Activated T-helper 17 cell treated with anti-CD3 and anti-CD28 coated beads, Interleukin-2, amount 50 U/mL, for 72 hours (primary cell): ENCODE data around the gene ST14. TPM values are rescaled to one million over a fixed set of nuclear protein-coding genes. Genes with fewer than 3 reads are reported as not detected.
A peak's percentile ranks its signal among the peaks of the same experiment; 100 is the strongest.
"Not testable (repeated sequence)": the region's sequence is repeated elsewhere in the genome, so short reads cannot be mapped to it uniquely, and the experiment has no call there.

ENCODE experiments used
- ATAC-seq: fragments of 150-1000 bp; cut with Tn5 transposase; replicated peaks from 2 replicates; pipeline ENCODE4 v1.10.0; 2021; ENCODE audit warnings: mild to moderate bottlenecking, moderate library complexity
- H3K27ac Mint-ChIP-seq: one replicate; pipeline ENCODE4 v1.8.0; 2022; ENCODE audit warnings: mixed read lengths
- H3K27me3 Mint-ChIP-seq: one replicate; pipeline ENCODE4 v1.8.0; 2022; ENCODE audit warnings: mixed read lengths
- H3K36me3 Mint-ChIP-seq: one replicate; pipeline ENCODE4 v1.8.0; 2022; ENCODE audit warnings: low read depth, mild to moderate bottlenecking, mixed read lengths
- H3K4me1 Mint-ChIP-seq: one replicate; pipeline ENCODE4 v1.8.0; 2022; ENCODE audit warnings: mixed read lengths
- H3K4me3 Mint-ChIP-seq: one replicate; pipeline ENCODE4 v1.8.0; 2022; ENCODE audit warnings: mild to moderate bottlenecking, mixed read lengths
- H3K9me3 Mint-ChIP-seq: one replicate; pipeline ENCODE4 v1.8.0; 2022; ENCODE audit warnings: mixed read lengths
- total RNA-seq, 2 donors: library from RNA; stranded (reverse); gene quantifications; one replicate each; pipeline ENCODE4 v1.2.3, GENCODE V29; 2022

Gene ST14
- total RNA-seq, 2 donors from 2014 or later: 0.09 TPM; not detected in 1

DNA sequence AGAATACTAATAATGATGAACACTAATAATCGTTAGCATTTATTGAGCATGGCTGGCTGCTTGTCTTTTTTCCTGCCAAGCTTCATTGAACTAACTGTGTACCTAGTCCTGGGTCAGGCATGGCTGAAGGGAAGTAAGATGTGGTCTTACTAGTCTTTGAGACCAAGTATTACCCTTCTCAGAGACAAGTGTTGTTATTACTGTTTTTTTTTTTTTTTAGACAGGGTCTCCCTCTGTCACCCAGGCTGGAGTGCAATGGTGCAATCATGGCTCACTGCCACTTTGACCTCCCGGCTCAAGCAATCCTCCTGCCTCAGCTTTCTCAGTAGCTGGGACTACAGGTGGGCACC, 4.6 kb downstream of the ST14 start:
- Mint-ChIP-seq H3K36me3 (no peaks in the 10 kb centered on the region), H3K9me3 (no peaks in the 10 kb centered on the region), H3K27me3 (peaks cover 44% of the 10 kb centered on the region), H3K4me1 (peaks cover 6% of the 10 kb centered on the region), H3K4me3 (no peak overlapping the region), H3K27ac (no peak overlapping the region)
- no peak for ATAC-seq

- H3K27me3 Mint-ChIP-seq: peaks cover 45% of the 10 kb centered on the region
These were observed 6.2 kb downstream of the ST14 start for GRCh38 chr11:130165601-130166456.

DNA sequence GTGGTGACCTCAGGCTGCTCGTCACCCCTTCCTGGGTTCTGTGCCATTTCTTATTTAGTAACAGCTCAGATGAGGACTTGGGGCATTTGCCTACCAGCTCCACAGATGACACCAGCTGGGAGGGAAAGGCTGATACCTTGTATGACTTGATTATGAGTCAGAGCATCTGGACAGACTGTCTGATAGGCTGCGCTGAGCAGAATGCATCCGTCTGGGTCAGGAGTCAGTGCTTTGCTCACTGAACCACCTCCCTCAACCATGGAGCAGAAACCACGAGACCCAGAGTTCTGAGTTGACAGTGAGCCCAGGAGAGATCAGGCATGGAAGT, 6.8 kb downstream of the ST14 start:
- Mint-ChIP-seq H3K4me3 (no peak overlapping the region), H3K36me3 (no peaks in the 10 kb centered on the region), H3K9me3 (no peaks in the 10 kb centered on the region), H3K27me3 (peaks cover 41% of the 10 kb centered on the region), H3K27ac (no peak overlapping the region), H3K4me1 (peaks cover 3% of the 10 kb centered on the region)
- ATAC-seq: peak; percentile 87

More at GRCh38 chr11:130165601-130166456, 6.2 kb downstream of the ST14 start:
- H3K36me3 Mint-ChIP-seq: no peaks in the 10 kb centered on the region
- ATAC-seq: no peak
- H3K4me3 Mint-ChIP-seq: no peak overlapping the region
- peaks cover 5% of the 10 kb centered on the region for H3K4me1 Mint-ChIP-seq
- no peaks in the 10 kb centered on the region for H3K9me3 Mint-ChIP-seq
- no peak overlapping the region for H3K27ac Mint-ChIP-seq

GRCh38 chr11:130167146-130167545, 7.6 kb downstream of the ST14 start:
- H3K4me3 Mint-ChIP-seq: no peak overlapping the region
- H3K27ac Mint-ChIP-seq: no peak overlapping the region
- no peaks in the 10 kb centered on the region for H3K36me3 Mint-ChIP-seq
- no peaks in the 10 kb centered on the region for H3K4me1 Mint-ChIP-seq
- peaks cover 34% of the 10 kb centered on the region for H3K27me3 Mint-ChIP-seq
- H3K9me3 Mint-ChIP-seq: no peaks in the 10 kb centered on the region
- no peak for ATAC-seq

DNA sequence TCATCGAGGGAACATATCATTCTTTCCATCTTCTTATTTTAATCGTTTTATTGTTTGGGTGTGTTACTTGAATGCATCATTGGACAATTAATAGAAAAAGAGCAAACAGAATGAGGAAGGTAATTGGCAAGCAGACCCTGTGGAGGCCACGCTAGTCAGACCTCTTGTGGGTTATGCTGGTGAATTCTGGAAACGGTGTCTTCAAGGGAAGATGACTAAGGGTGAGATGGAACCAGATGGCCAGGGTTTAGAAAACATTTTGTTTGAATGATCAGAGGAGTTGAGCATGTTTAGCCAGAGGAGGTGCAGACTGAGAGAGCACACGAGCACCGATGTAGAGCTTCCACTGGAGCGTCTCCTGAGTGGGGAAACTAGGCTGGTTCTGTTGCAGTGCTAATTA, 8.5 kb downstream of the ST14 start:
- Mint-ChIP-seq H3K27ac (no peak overlapping the region), H3K36me3 (no peaks in the 10 kb centered on the region), H3K4me3 (no peak overlapping the region), H3K4me1 (no peaks in the 10 kb centered on the region), H3K27me3 (peaks cover 26% of the 10 kb centered on the region), H3K9me3 (no peaks in the 10 kb centered on the region)
- no peak for ATAC-seq

- no peak for ATAC-seq
- no peaks in the 10 kb centered on the region for H3K4me1 Mint-ChIP-seq
- peaks cover 4% of the 10 kb centered on the region for H3K9me3 Mint-ChIP-seq
- H3K36me3 Mint-ChIP-seq: no peaks in the 10 kb centered on the region
- H3K27ac Mint-ChIP-seq: no peak overlapping the region
- H3K4me3 Mint-ChIP-seq: no peak overlapping the region
- peaks cover 30% of the 10 kb centered on the region for H3K27me3 Mint-ChIP-seq
These were observed 10.8 kb downstream of the ST14 start for GRCh38 chr11:130170345-130170744.

- Mint-ChIP-seq H3K27me3 (peaks cover 24% of the 10 kb centered on the region), H3K27ac (no peak overlapping the region), H3K4me1 (no peaks in the 10 kb centered on the region), H3K4me3 (no peak overlapping the region), H3K36me3 (no peaks in the 10 kb centered on the region), H3K9me3 (peaks cover 4% of the 10 kb centered on the region)
- no peak for ATAC-seq
These were observed 12.0 kb downstream of the ST14 start for GRCh38 chr11:130171534-130171933.

DNA sequence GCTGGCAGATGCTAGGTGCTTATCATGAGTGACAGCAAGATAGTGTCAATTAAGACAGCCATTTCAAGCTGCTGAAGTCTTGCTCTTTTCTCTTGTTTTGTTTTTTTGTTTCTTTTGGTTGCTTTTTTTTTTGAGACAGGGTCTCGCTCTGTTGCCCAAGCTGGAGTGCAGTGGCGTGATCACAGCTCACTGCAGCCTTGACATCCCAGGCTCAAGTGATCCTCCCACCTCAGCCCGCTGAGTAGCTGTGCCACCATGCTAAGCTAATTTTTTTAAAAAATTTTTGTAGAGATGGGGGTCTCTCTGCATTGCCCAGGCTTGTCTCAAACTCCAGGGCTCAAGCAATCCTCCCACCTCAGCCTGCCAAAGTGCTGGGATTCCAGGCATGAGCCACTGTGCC, 12.4 kb downstream of the ST14 start:
- not testable (repeated sequence) for H3K4me1 Mint-ChIP-seq, H3K4me3 Mint-ChIP-seq, H3K36me3 Mint-ChIP-seq, H3K27ac Mint-ChIP-seq, H3K9me3 Mint-ChIP-seq, ATAC-seq
- peaks cover 24% of the 10 kb centered on the region for H3K27me3 Mint-ChIP-seq

DNA sequence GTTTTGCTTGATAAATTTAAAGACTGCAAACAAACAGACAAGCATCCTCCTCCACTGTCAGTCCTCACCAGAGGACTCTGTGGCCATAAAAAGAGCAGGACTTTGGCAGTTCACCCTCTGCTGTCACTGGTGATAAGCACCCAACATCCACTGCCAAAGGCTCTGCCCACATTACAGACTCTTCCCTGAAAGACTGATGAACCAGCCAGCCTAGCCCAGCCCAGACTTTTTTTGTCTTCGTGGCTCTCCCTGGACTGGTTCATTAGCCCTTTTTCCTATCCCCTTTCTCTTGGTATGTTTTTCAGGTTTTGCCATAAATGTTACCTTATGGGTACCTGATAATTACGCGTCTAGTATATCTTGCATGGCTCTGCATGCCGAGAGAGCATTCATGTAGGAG, 15.1 kb downstream of the ST14 start:
- H3K36me3 Mint-ChIP-seq: no peaks in the 10 kb centered on the region
- no peaks in the 10 kb centered on the region for H3K4me1 Mint-ChIP-seq
- peaks cover 4% of the 10 kb centered on the region for H3K9me3 Mint-ChIP-seq

GRCh38 chr11:130175898-130176297, 16.3 kb downstream of the ST14 start:
- Mint-ChIP-seq H3K4me3 (no peak overlapping the region), H3K4me1 (no peaks in the 10 kb centered on the region), H3K27ac (no peak overlapping the region), H3K27me3 (peaks cover 4% of the 10 kb centered on the region), H3K36me3 (no peaks in the 10 kb centered on the region), H3K9me3 (peaks cover 4% of the 10 kb centered on the region)
- no peak for ATAC-seq

More for the DNA sequence above, 15.1 kb downstream of the ST14 start:
- peaks cover 9% of the 10 kb centered on the region for H3K27me3 Mint-ChIP-seq
- ATAC-seq: no peak
- no peak overlapping the region for H3K27ac Mint-ChIP-seq
- no peak overlapping the region for H3K4me3 Mint-ChIP-seq

GRCh38 chr11:130177782-130178181, 18.2 kb downstream of the ST14 start:
- ATAC-seq: no peak
- H3K4me3 Mint-ChIP-seq: no peak overlapping the region

DNA sequence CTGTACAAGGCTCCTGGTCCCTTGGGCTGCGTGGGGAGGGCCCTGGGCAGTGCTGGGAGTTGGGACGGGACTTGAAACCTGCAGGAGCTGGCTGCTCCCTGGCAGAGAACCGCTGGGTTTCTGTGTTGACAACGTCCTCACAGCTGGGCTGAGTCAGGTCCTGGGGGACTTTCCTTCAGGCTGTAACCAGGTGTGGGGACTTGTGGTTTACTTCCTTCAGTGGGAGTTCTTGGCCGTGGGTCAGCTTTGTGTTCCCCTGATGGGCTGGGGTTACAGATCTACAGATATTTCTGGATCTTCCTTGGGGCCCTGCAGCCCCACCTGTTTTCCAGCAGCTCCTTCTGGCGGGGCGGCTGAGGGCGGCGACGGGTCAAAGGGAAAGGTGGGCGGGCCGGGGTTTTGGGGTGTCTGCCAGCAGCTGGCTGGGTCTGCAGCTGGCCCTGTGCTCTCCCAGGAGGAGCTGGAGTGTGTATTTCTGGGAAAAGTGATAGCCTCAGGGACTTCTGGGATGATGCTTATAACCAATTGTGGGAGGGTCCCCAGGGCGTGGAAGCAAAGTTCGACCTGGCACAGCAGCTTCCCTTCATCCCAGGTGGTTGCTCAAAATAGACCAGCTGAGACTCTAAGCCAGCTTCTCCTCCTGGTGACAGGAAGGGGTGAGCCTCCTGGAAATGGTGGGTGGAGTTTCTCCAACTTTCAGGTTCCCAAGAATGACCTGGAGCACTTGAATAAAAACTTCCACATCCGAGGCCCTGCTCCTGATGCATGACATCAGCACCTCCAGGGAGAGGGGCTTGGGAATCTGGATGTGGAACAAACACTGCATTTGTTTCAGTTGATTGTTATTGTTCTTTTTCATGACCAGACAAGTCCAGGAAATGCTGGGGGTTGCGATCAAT, 19.1 kb downstream of the ST14 start:
- H3K27ac Mint-ChIP-seq: no peak overlapping the region
- no peak overlapping the region for H3K4me3 Mint-ChIP-seq
- no peak for ATAC-seq

More at GRCh38 chr11:130177782-130178181, 18.2 kb downstream of the ST14 start:
- peaks cover 4% of the 10 kb centered on the region for H3K27me3 Mint-ChIP-seq
- no peaks in the 10 kb centered on the region for H3K36me3 Mint-ChIP-seq
- peaks cover 4% of the 10 kb centered on the region for H3K9me3 Mint-ChIP-seq
- H3K4me1 Mint-ChIP-seq: no peaks in the 10 kb centered on the region
- no peak overlapping the region for H3K27ac Mint-ChIP-seq

GRCh38 chr11:130179396-130180306, 20.1 kb downstream of the ST14 start:
- ATAC-seq: no peak
- Mint-ChIP-seq H3K27ac (no peak overlapping the region), H3K4me1 (no peaks in the 10 kb centered on the region), H3K4me3 (no peak overlapping the region), H3K27me3 (peaks cover 10% of the 10 kb centered on the region), H3K9me3 (peaks cover 4% of the 10 kb centered on the region), H3K36me3 (no peaks in the 10 kb centered on the region)

More for the DNA sequence above, 19.1 kb downstream of the ST14 start:
- no peaks in the 10 kb centered on the region for H3K4me1 Mint-ChIP-seq
- peaks cover 5% of the 10 kb centered on the region for H3K27me3 Mint-ChIP-seq
- H3K9me3 Mint-ChIP-seq: peaks cover 4% of the 10 kb centered on the region
- H3K36me3 Mint-ChIP-seq: no peaks in the 10 kb centered on the region

- ATAC-seq: peak; percentile 42
- Mint-ChIP-seq H3K4me1 (no peaks in the 10 kb centered on the region), H3K27ac (no peak overlapping the region), H3K27me3 (peaks cover 6% of the 10 kb centered on the region), H3K9me3 (no peaks in the 10 kb centered on the region), H3K36me3 (no peaks in the 10 kb centered on the region), H3K4me3 (no peak overlapping the region)
These were observed 20.9 kb downstream of the ST14 start for GRCh38 chr11:130180491-130180890.
